IMR-90 (cell line): ENCODE results near the gene AVPR1A. TPM values are rescaled to one million over a fixed set of nuclear protein-coding genes. Genes with fewer than 3 reads are reported as not detected.

Experiments used
- ATAC-seq: fragments of 200-7000 bp; cut with Tn5 transposase; 2 replicates; pipeline ENCODE4 v1.9.1; 2020; ENCODE audit warnings: low read depth, mild to moderate bottlenecking, moderate library complexity
- Bru-seq: library from RNA; stranded (reverse); fragments of 400-500 nt; gene quantifications from one replicate; lab custom pipeline; 2021; lab: Mats Ljungman, UMichigan
- BruChase-seq, 2 experiments: library from RNA; stranded (reverse); fragments of 400-500 nt; gene quantifications; one replicate each; lab custom pipeline; 2021; lab: Mats Ljungman, UMichigan
- BruUV-seq: library from RNA; stranded (reverse); fragments of 400-500 nt; replicated peaks from 2 replicates; lab custom pipeline; 2021; lab: Mats Ljungman, UMichigan
- CTCF ChIA-PET: fragments of 300-600 bp; formaldehyde crosslinking; extraction: SDS; loops from one replicate; lab custom pipeline; 2021; ENCODE audit warnings: antibody characterized with exemption; lab: Yijun Ruan, JAX
- POLR2A ChIA-PET: fragments of 300-600 bp; sonication (Branson Sonifier 250); formaldehyde crosslinking; loops from one replicate; lab custom pipeline; 2022; ENCODE audit warnings: antibody characterized with exemption; ENCODE audit not compliant: unreplicated experiment; lab: Charles Lee
- DNase-seq: peaks from one replicate; pipeline ENCODE4 v3.0.0; 2013
- H2AFZ ChIP-seq: replicated peaks from 2 replicates; pipeline ENCODE3; 2013; ENCODE audit warnings: low read length, mild to moderate bottlenecking; ENCODE audit not compliant: poor library complexity
- H2AK5ac ChIP-seq: 2 replicates; pipeline ENCODE4 v1.6.1; 2013; ENCODE audit warnings: low read depth, low read length, inconsistent platforms
- H2AK9ac ChIP-seq: replicated peaks from 2 replicates; pipeline ENCODE3; 2013; ENCODE audit warnings: mild to moderate bottlenecking, low read depth, low read length, moderate library complexity; ENCODE audit not compliant: poor library complexity
- H2BK120ac ChIP-seq: 2 replicates; pipeline ENCODE4 v1.6.1; 2013; ENCODE audit warnings: low read depth, low read length, inconsistent platforms
- H2BK15ac ChIP-seq: 3 replicates; pipeline ENCODE4 v1.6.1; 2013; ENCODE audit warnings: low read depth, low read length, inconsistent platforms
- H2BK20ac ChIP-seq: 2 replicates; pipeline ENCODE4 v1.6.1; 2013; ENCODE audit warnings: low read depth, mild to moderate bottlenecking, inconsistent platforms, low read length, moderate library complexity
- H2BK5ac ChIP-seq: 2 replicates; pipeline ENCODE4 v1.6.1; 2013; ENCODE audit warnings: mild to moderate bottlenecking, low read depth, low read length, inconsistent platforms; ENCODE audit not compliant: poor library complexity, severe bottlenecking
- H3K14ac ChIP-seq: replicated peaks from 2 replicates; pipeline ENCODE4 v1.6.1; 2013; ENCODE audit warnings: low read depth, low read length, inconsistent platforms
- H3K18ac ChIP-seq: 2 replicates; pipeline ENCODE4 v1.6.1; 2013; ENCODE audit warnings: low read depth, low read length, control low read depth
- H3K23ac ChIP-seq: 2 replicates; pipeline ENCODE4 v1.6.1; 2013; ENCODE audit warnings: low read depth, low read length, inconsistent platforms
- H3K27ac ChIP-seq: 2 replicates; pipeline ENCODE4 v1.5.1; 2013; ENCODE audit warnings: mild to moderate bottlenecking, control low read depth, low read length; ENCODE audit not compliant: insufficient read depth
- H3K27me3 ChIP-seq: 2 replicates; pipeline ENCODE4 v1.6.1; 2013; ENCODE audit warnings: low read length; ENCODE audit not compliant: control insufficient read depth, insufficient read depth
- H3K36me3 ChIP-seq: 2 replicates; pipeline ENCODE4 v1.6.1; 2013; ENCODE audit warnings: low read length, mixed read lengths; ENCODE audit not compliant: control insufficient read depth, insufficient read depth
- H3K4ac ChIP-seq: 2 replicates; pipeline ENCODE4 v1.6.1; 2013; ENCODE audit warnings: low read depth, low read length, inconsistent platforms
- H3K4me1 ChIP-seq: 2 replicates; pipeline ENCODE4 v1.6.1; 2013; ENCODE audit warnings: low read length, mixed read lengths; ENCODE audit not compliant: control insufficient read depth, insufficient read depth
- H3K4me2 ChIP-seq: 2 replicates; pipeline ENCODE4 v1.6.1; 2013; ENCODE audit warnings: low read depth, mild to moderate bottlenecking, control low read depth, low read length, moderate library complexity
- H3K4me3 ChIP-seq: 2 replicates; pipeline ENCODE4 v1.5.1; 2013; ENCODE audit warnings: low read depth, mild to moderate bottlenecking, control low read depth, low read length, moderate library complexity; ENCODE audit not compliant: insufficient read depth
- H3K56ac ChIP-seq: 2 replicates; pipeline ENCODE4 v1.6.1; 2013; ENCODE audit warnings: low read length, inconsistent platforms; ENCODE audit not compliant: insufficient read depth; ENCODE audit errors: extremely low read depth
- H3K79me1 ChIP-seq, 2 experiments: 2 replicates each; pipeline ENCODE4 v1.6.1; 2013; ENCODE audit warnings: low read length in 2 of 2, inconsistent platforms in 1 of 2, low read depth in 1 of 2
- H3K9ac ChIP-seq: 2 replicates; pipeline ENCODE4 v1.6.1; 2013; ENCODE audit warnings: low read depth, low read length, control low read depth
- H3K9me1 ChIP-seq: 2 replicates; pipeline ENCODE4 v1.6.1; 2013; ENCODE audit warnings: low read length, inconsistent platforms; ENCODE audit not compliant: insufficient read depth
- H3K9me3 ChIP-seq: 2 replicates; pipeline ENCODE4 v1.6.1; 2013; ENCODE audit warnings: low read length; ENCODE audit not compliant: control insufficient read depth, insufficient read depth
- H4K20me1 ChIP-seq: 2 replicates; pipeline ENCODE4 v1.6.1; 2013; ENCODE audit warnings: low read length, inconsistent platforms; ENCODE audit not compliant: insufficient read depth
- H4K5ac ChIP-seq: 2 replicates; pipeline ENCODE4 v1.6.1; 2013; ENCODE audit warnings: mild to moderate bottlenecking, low read depth, low read length, control low read depth
- H4K8ac ChIP-seq, 2 experiments: 2 replicates each; pipeline ENCODE4 v1.6.1; 2013; ENCODE audit warnings: low read depth in 2 of 2, low read length in 2 of 2, control low read depth in 1 of 2, inconsistent platforms in 1 of 2
- H4K91ac ChIP-seq: 2 replicates; pipeline ENCODE4 v1.6.1; 2013; ENCODE audit warnings: low read depth, low read length, inconsistent platforms; ENCODE audit not compliant: insufficient read depth
- MAZ ChIP-seq: IDR thresholded peaks from 2 replicates; pipeline ENCODE4 v1.6.1; 2012; ENCODE audit warnings: low read depth, mild to moderate bottlenecking, low read length, improper control_type of control experiment, moderate library complexity, borderline replicate concordance
- MXI1 ChIP-seq: IDR thresholded peaks from 2 replicates; pipeline ENCODE4 v1.6.1; 2012; ENCODE audit warnings: low read depth, mild to moderate bottlenecking, low read length, moderate library complexity, borderline replicate concordance
- SMC3 ChIP-seq: fragments of 150-350 bp; IDR thresholded peaks from 2 replicates; pipeline ENCODE4 v1.6.1; 2016; ENCODE audit warnings: low read depth, mild to moderate bottlenecking, antibody characterized with exemption, low read length, moderate library complexity
- WGBS, 2 experiments: methylation state at CpG; one replicate each; pipeline versions ENCODE4 v1.1.5 to v1.1.7; 2013; ENCODE audit warnings: missing lambda C conversion rate in 2 of 2; ENCODE audit not compliant: insufficient read length in 1 of 2; ENCODE audit errors: extremely low coverage in 2 of 2; 5-methylcytosine and 5-hydroxymethylcytosine counted together
- dilution Hi-C: fragments of 300-500 bp; cut with HindIII; formaldehyde crosslinking; loops from one replicate; pipeline ENCODE4 v1.14.3; 2018; ENCODE audit warnings: low sequenced_read_pairs; ENCODE audit not compliant: unreplicated experiment
- in situ Hi-C: fragments of 300-500 bp; cut with MboI; formaldehyde crosslinking; loops from 3 replicates; pipeline ENCODE4 v1.14.3; 2019; ENCODE audit warnings: low sequenced_read_pairs, inconsistent platforms, mixed read lengths
- intact Hi-C: fragments of 100-400 bp; cut with micrococcal nuclease; formaldehyde crosslinking; loops from 2 replicates; pipeline ENCODE4 v1.10.0; 2022
- long read RNA-seq: library from polyadenylated mRNA; unstranded; transcript quantifications from one replicate; pipeline ENCODE4 v2.0.0, GENCODE V29; 2021; ENCODE audit not compliant: unreplicated experiment
- polyA plus RNA-seq, 3 experiments: library from polyadenylated mRNA; depleted of rRNA; stranded (reverse); fragments of >200 nt; gene quantifications; 2 replicates each; pipeline ENCODE4 v1.2.3, GENCODE V29; 2012; ENCODE audit warnings: low replicate concordance in 1 of 3
- total RNA-seq: library from RNA; depleted of rRNA; stranded (reverse); fragments of >200 nt; gene quantifications from 2 replicates; pipeline ENCODE4 v1.2.3, GENCODE V29; 2012; rRNA removed

AVPR1A gene
- not detected in 2 replicates for total RNA-seq
- not detected in 2 replicates for polyA plus RNA-seq (2012; rRNA removed)
- polyA plus RNA-seq (2012; cell fraction: cytosol; rRNA removed) = not detected in 2 replicates
- polyA plus RNA-seq (2012; cell fraction: nucleus; rRNA removed; ENCODE audit: low replicate concordance) = not detected in 2 replicates
- Bru-seq, nascent RNA = not detected
- BruChase-seq, experiment 1, labeled RNA remaining after a 6-hour chase = not detected
- not detected for BruChase-seq, experiment 2, labeled RNA remaining after a 2-hour chase
- long read RNA-seq = 0 reads

DNA sequence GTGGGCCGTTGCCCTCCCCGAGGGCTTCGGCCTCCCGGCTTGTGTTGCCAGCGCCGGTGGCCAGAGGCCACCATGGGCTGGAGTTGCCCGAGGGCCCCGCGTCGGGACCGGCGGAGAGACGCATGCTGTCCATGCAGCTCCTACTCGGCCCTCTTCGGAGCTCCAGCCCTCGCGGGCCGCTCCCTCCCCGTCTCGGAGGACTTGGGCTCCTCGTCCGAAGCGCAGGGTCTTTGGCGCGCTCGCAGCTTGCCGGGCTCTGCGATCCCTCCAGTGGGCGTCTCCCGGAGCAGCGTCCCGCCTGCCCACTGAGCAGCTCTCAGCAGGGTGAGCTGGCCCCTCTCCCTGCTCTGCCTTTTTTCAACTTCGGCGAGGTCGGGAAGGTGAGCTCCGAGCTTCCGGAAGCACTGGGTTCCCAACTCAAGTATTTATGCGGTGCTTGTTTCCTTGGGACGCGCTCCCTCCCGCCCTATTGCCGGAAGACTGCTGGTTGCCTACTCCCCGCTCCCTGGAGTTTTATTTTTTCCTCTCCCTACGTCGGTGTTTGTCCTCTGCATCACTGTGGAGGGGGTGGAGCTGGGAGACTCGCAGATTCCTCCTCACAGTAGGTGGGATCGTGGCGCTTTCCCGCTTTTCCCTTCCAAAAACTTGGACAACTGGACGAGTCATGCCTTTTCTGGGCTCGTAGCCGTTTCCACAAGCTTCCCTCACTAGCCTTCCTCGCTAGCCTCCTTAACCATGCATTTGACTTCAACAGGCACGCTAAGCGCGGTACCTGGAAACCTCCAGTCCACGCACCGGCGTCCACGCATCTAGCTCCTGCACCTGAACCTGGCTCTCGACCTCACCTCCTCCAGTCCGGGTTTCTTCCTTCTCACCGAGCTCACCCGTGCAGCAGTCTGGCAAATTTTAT, at the start of gene AVPR1A:
TSS of gene AVPR1A (minus strand) at position 489 of the 910 bp plus-strand sequence. CDS start at position 124, 365 bp downstream.
- dilution Hi-C loops = no loop called here
- H2BK5ac ChIP-seq = no peak within 1 kb of the TSS
- H3K9ac ChIP-seq = no peak within 1 kb of the TSS
- no peak within 1 kb of the TSS for H3K14ac ChIP-seq
- ATAC-seq (no peak), DNase-seq (no peak)
- H2BK20ac ChIP-seq = no peak within 1 kb of the TSS
- H4K20me1 ChIP-seq = no peaks in the 10 kb centered on the region
- POLR2A ChIA-PET = no interaction called here
- H3K4me2 ChIP-seq = peak within 1 kb of the TSS; percentile 12; the same call in 1 of the 2 replicates
- peak within 1 kb of the TSS; percentile 51 for H2AK9ac ChIP-seq
- H3K36me3 ChIP-seq = no peaks in the 10 kb centered on the region
- H3K23ac ChIP-seq = no peak within 1 kb of the TSS
- H3K9me3 ChIP-seq = peaks cover 5% of the 10 kb centered on the region
- CTCF ChIA-PET = interaction anchor here (0.6 to 2.2 kb wide), 6 partner anchors 8 to 111 kb away, joined by 3 to 10 read pairs (median 3); no protein-coding TSS in a partner anchor
- 2% methylated on average over 51 of the region's 64 CpGs; no CpG with 5 or more reads in 1 of the 2 experiments for WGBS, 2 experiments
- H3K27me3 ChIP-seq = peaks cover 27% of the 10 kb centered on the region
- H3K4ac ChIP-seq = no peak within 1 kb of the TSS
- no peak within 1 kb of the TSS for H3K27ac ChIP-seq
- H3K18ac ChIP-seq = no peak within 1 kb of the TSS
- H4K5ac ChIP-seq = no peak within 1 kb of the TSS
- no peak within 1 kb of the TSS for H2BK15ac ChIP-seq
- H2BK120ac ChIP-seq = no peak within 1 kb of the TSS
- BruUV-seq = no TSS peak
- no peaks in the 10 kb centered on the region for H3K4me1 ChIP-seq
- no peaks in the 10 kb centered on the region for H3K79me1 ChIP-seq
- H2AK5ac ChIP-seq = no peak within 1 kb of the TSS
- intact Hi-C loops = no loop called here
- H3K56ac ChIP-seq = no peak within 1 kb of the TSS
- no peak within 1 kb of the TSS for H3K4me3 ChIP-seq
- no peak for TF ChIP-seq MAZ
- TF ChIP-seq MXI1 = no peak
- no peak for TF ChIP-seq SMC3
- in situ Hi-C loops = no loop called here
- H4K8ac ChIP-seq = no peak within 1 kb of the TSS
- H4K91ac ChIP-seq = no peak within 1 kb of the TSS
- no peaks in the 10 kb centered on the region for H3K9me1 ChIP-seq
- H2AFZ ChIP-seq = peak within 1 kb of the TSS; percentile 69
